ENCODE data around the gene DUOX2. TPM values are rescaled to one million over a fixed set of nuclear protein-coding genes. Genes with fewer than 3 reads are reported as not detected.
"Not testable (repeated sequence)": the region's sequence is repeated elsewhere in the genome, so short reads cannot be mapped to it uniquely, and the experiment has no call there.

DUOX2 gene
- polyA plus RNA-seq, 4 donors, result 0.03 to 0.05 (median 0.05) TPM; not detected in 1

- no peak for DNase-seq (ENCODE audit: low read depth in 4 of 4, low spot score in 2 of 4)
Measured at GRCh38 chr15:45102226-45102625, 11.7 kb downstream of the DUOX2 start.

- DNase-seq (ENCODE audit: low read depth in 4 of 4, low spot score in 2 of 4), result no peak
Measured at GRCh38 chr15:45101749-45102148, 12.2 kb downstream of the DUOX2 start.

- no peak for DNase-seq (ENCODE audit: low read depth in 4 of 4, low spot score in 2 of 4)
Measured at GRCh38 chr15:45100884-45101625, 12.9 kb downstream of the DUOX2 start.

- no peak for DNase-seq (ENCODE audit: low read depth in 4 of 4, low spot score in 2 of 4)
Measured at GRCh38 chr15:45099549-45100165, 14.3 kb downstream of the DUOX2 start.

GRCh38 chr15:45097466-45097865 is 16.5 kb downstream of the DUOX2 start:
- DNase-seq (ENCODE audit: low read depth in 4 of 4, low spot score in 2 of 4), result no peak

GRCh38 chr15:45095661-45096060 is 18.3 kb downstream of the DUOX2 start:
- DNase-seq (ENCODE audit: low read depth in 4 of 4, low spot score in 2 of 4), result no peak

- DNase-seq (ENCODE audit: low read depth in 4 of 4, low spot score in 2 of 4), result no peak
Measured at GRCh38 chr15:45094358-45094730, 19.6 kb downstream of the DUOX2 start.

GRCh38 chr15:45093622-45094357 is 20.2 kb downstream of the DUOX2 start:
- DNase-seq (ENCODE audit: low read depth in 4 of 4, low spot score in 2 of 4), result no peak

- DNase-seq (ENCODE audit: low read depth in 4 of 4, low spot score in 2 of 4), result no peak
Measured at GRCh38 chr15:45093013-45093412, 21.0 kb downstream of the DUOX2 start.

GRCh38 chr15:45091576-45091975 is 22.4 kb downstream of the DUOX2 start:
- no peak for DNase-seq (ENCODE audit: low read depth in 4 of 4, low spot score in 2 of 4)

- DNase-seq (ENCODE audit: low read depth in 4 of 4, low spot score in 2 of 4), result no peak
Measured at GRCh38 chr15:45091161-45091560, 22.8 kb downstream of the DUOX2 start.

GRCh38 chr15:45089712-45090373 is 24.1 kb downstream of the DUOX2 start:
- DNase-seq (ENCODE audit: low read depth in 4 of 4, low spot score in 2 of 4), result no peak

- DNase-seq (ENCODE audit: low read depth in 4 of 4, low spot score in 2 of 4), result no peak
Measured at GRCh38 chr15:45088801-45089711, 24.9 kb downstream of the DUOX2 start.

GRCh38 chr15:45087513-45087912 is 26.5 kb downstream of the DUOX2 start:
- DNase-seq (ENCODE audit: low read depth in 4 of 4, low spot score in 2 of 4), result no peak

GRCh38 chr15:45084163-45084562 is 29.8 kb downstream of the DUOX2 start:
- no peak for DNase-seq (ENCODE audit: low read depth in 4 of 4, low spot score in 2 of 4)

- no peak for DNase-seq (ENCODE audit: low read depth in 4 of 4, low spot score in 2 of 4)
Measured at GRCh38 chr15:45083223-45083622, 30.7 kb downstream of the DUOX2 start.

GRCh38 chr15:45082412-45082811 is 31.6 kb downstream of the DUOX2 start:
- DNase-seq (ENCODE audit: low read depth in 4 of 4, low spot score in 2 of 4), result not testable (repeated sequence)

GRCh38 chr15:45080593-45080992 is 33.4 kb downstream of the DUOX2 start:
- DNase-seq (ENCODE audit: low read depth in 4 of 4, low spot score in 2 of 4), result not testable (repeated sequence)

- not testable (repeated sequence) for DNase-seq (ENCODE audit: low read depth in 4 of 4, low spot score in 2 of 4)
Measured at GRCh38 chr15:45079628-45080246, 34.2 kb downstream of the DUOX2 start.

GRCh38 chr15:45079201-45079600 is 34.8 kb downstream of the DUOX2 start:
- not testable (repeated sequence) for DNase-seq (ENCODE audit: low read depth in 4 of 4, low spot score in 2 of 4)

Data from left renal cortex interstitium (tissue), 4 donors.